Lower lobe of right lung (tissue), 2 donors: ENCODE measurements around the gene C2CD4C. TPM values are rescaled to one million over a fixed set of nuclear protein-coding genes. Genes with fewer than 3 reads are reported as not detected.
A peak's percentile ranks its signal among the peaks of the same experiment; 100 is the strongest.
"Not testable (repeated sequence)": the region's sequence is repeated elsewhere in the genome, so short reads cannot be mapped to it uniquely, and the experiment has no call there.

Source experiments
- ATAC-seq, 2 donors: fragments of 200-7000 bp; cut with Tn5 transposase; one replicate each; pipeline ENCODE4 v1.9.1; 2020 to 2022; ENCODE audit warnings: mild to moderate bottlenecking in 2 of 2, moderate library complexity in 2 of 2
- DNase-seq: peaks from one replicate; pipeline ENCODE4 v3.0.0-alpha.2; 2020
- H3K27ac ChIP-seq: fragments of 200-600 bp; one replicate; pipeline ENCODE4 v1.8.0; 2022
- H3K27me3 ChIP-seq: fragments of 200-600 bp; one replicate; pipeline ENCODE4 v1.8.0; 2022; ENCODE audit warnings: low read depth
- H3K36me3 ChIP-seq: fragments of 200-600 bp; one replicate; pipeline ENCODE4 v1.8.0; 2022; ENCODE audit warnings: mild to moderate bottlenecking
- H3K4me1 ChIP-seq: fragments of 200-600 bp; one replicate; pipeline ENCODE4 v1.8.0; 2022
- H3K4me3 ChIP-seq: fragments of 200-600 bp; one replicate; pipeline ENCODE4 v1.8.0; 2022; ENCODE audit warnings: mild to moderate bottlenecking
- H3K9me3 ChIP-seq: fragments of 200-600 bp; one replicate; pipeline ENCODE4 v1.8.0; 2022
- CTCF ChIP-seq: fragments of 200-600 bp; IDR thresholded peaks from one replicate; pipeline ENCODE4 v1.8.0; 2022; ENCODE audit warnings: antibody characterized with exemption, mild to moderate bottlenecking
- intact Hi-C: fragments of 100-400 bp; cut with DNase I; formaldehyde crosslinking; loops from one replicate; pipeline ENCODE4 v1.11.0; 2022
- total RNA-seq: library from RNA; stranded (reverse); fragmentation: NEBNext Ultra II Directional; extraction: Animal tissue kit (Norgen Biotek cat#: 25700); gene quantifications from one replicate; pipeline ENCODE4 v1.2.1, GENCODE V29; 2021
- donor health status: DM: no; HTN: yes; CAD: no; lungs with severe emphysema.

C2CD4C gene
- total RNA-seq, 1 donor from 2014 or later: 2.2 TPM

GRCh38 chr19:384799-385169 lies 24.2 kb downstream of the C2CD4C start:
- H3K27ac ChIP-seq: no peak overlapping the region
- intact Hi-C loops: no loop called here
- no peak for DNase-seq

GRCh38 chr19:383922-384798 lies 24.8 kb downstream of the C2CD4C start:
- Histone ChIP-seq H3K27me3 (peaks cover 24% of the 10 kb centered on the region), H3K27ac (no peak overlapping the region), H3K4me3 (no peak overlapping the region), H3K4me1 (no peaks in the 10 kb centered on the region), H3K9me3 (no peaks in the 10 kb centered on the region), H3K36me3 (no peaks in the 10 kb centered on the region)
- peak; percentile 57 for TF ChIP-seq CTCF
- intact Hi-C loops: no loop called here
- ATAC-seq (peak; percentile 65 to 74), DNase-seq (peak; percentile 43)

More at GRCh38 chr19:384799-385169, 24.2 kb downstream of the C2CD4C start:
- TF ChIP-seq CTCF: no peak
- H3K9me3 ChIP-seq: no peaks in the 10 kb centered on the region
- H3K27me3 ChIP-seq: peaks cover 24% of the 10 kb centered on the region
- H3K36me3 ChIP-seq: no peaks in the 10 kb centered on the region
- ATAC-seq: no peak
- H3K4me3 ChIP-seq: no peak overlapping the region
- H3K4me1 ChIP-seq: no peaks in the 10 kb centered on the region

GRCh38 chr19:383040-383439 lies 25.9 kb downstream of the C2CD4C start:
- H3K27ac ChIP-seq: no peak overlapping the region
- DNase-seq (no peak), ATAC-seq (no peak)
- H3K9me3 ChIP-seq: no peaks in the 10 kb centered on the region
- peaks cover 24% of the 10 kb centered on the region for H3K27me3 ChIP-seq
- H3K36me3 ChIP-seq: no peaks in the 10 kb centered on the region
- TF ChIP-seq CTCF: no peak
- intact Hi-C loops: no loop called here
- no peaks in the 10 kb centered on the region for H3K4me1 ChIP-seq
- no peak overlapping the region for H3K4me3 ChIP-seq

- intact Hi-C loops, H3K9me3 ChIP-seq, ATAC-seq, H3K4me3 ChIP-seq, H3K36me3 ChIP-seq, H3K27ac ChIP-seq, DNase-seq, H3K4me1 ChIP-seq: not testable (repeated sequence)
- H3K27me3 ChIP-seq: peaks cover 22% of the 10 kb centered on the region
These were observed 26.4 kb downstream of the C2CD4C start for GRCh38 chr19:382578-382977.

- not testable (repeated sequence) for ATAC-seq
These were observed 27.0 kb downstream of the C2CD4C start for GRCh38 chr19:381901-382300.

GRCh38 chr19:380618-381219 lies 28.2 kb downstream of the C2CD4C start:
- intact Hi-C loops, H3K4me3 ChIP-seq, DNase-seq, ATAC-seq, H3K36me3 ChIP-seq, H3K27ac ChIP-seq, H3K9me3 ChIP-seq, H3K4me1 ChIP-seq: not testable (repeated sequence)
- peaks cover 20% of the 10 kb centered on the region for H3K27me3 ChIP-seq

More at GRCh38 chr19:381901-382300, 27.0 kb downstream of the C2CD4C start:
- intact Hi-C loops, DNase-seq, H3K4me1 ChIP-seq, H3K9me3 ChIP-seq, H3K4me3 ChIP-seq, H3K36me3 ChIP-seq, H3K27ac ChIP-seq: not testable (repeated sequence)
- H3K27me3 ChIP-seq: peaks cover 20% of the 10 kb centered on the region

GRCh38 chr19:379796-380195 lies 29.2 kb downstream of the C2CD4C start:
- Histone ChIP-seq H3K27ac (no peak overlapping the region), H3K4me1 (no peaks in the 10 kb centered on the region), H3K36me3 (no peaks in the 10 kb centered on the region), H3K27me3 (peaks cover 22% of the 10 kb centered on the region), H3K9me3 (no peaks in the 10 kb centered on the region), H3K4me3 (no peak overlapping the region)
- no peak for TF ChIP-seq CTCF
- DNase-seq: no peak
- intact Hi-C loops: no loop called here
- no peak for ATAC-seq
